Measurements from ENCODE around the gene MIEF2.

MIEF2 gene

GRCh38 chr17:18262111-18262510 is 1.6 kb downstream of the MIEF2 start:
- Histone ChIP-seq H2AK5ac (ENCODE audit: low read depth, low read length) (peak overlapping the region; percentile 88), H3K27me3 (ENCODE audit: control insufficient read depth in 3 of 3, insufficient read depth in 3 of 3, low read depth in 1 of 3, low read length in 3 of 3) (peaks cover 0 to 2% (median 0%) of the 10 kb centered on the region in 3 experiments), H2BK5ac (ENCODE audit: low read length) (no peak overlapping the region), H3K9me3 (replicated peaks in 1 of 2; ENCODE audit: control insufficient read depth in 2 of 2, insufficient read depth in 1 of 2, low read depth in 1 of 2, low read length in 2 of 2) (no peaks in the 10 kb centered on the region), H3K4me1 (ENCODE audit: control insufficient read depth in 2 of 2, insufficient read depth in 1 of 2, low read depth in 1 of 2, low read length in 2 of 2) (peaks cover 12 to 18% of the 10 kb centered on the region in 2 donors), H3K9ac (ENCODE audit: low read depth, low read length, poor library complexity) (no peak overlapping the region), H3K79me1 (ENCODE audit: low read depth, low read length) (peaks cover 7% of the 10 kb centered on the region), H3K4me3 (ENCODE audit: low read length in 2 of 2) (no peak overlapping the region), H2BK120ac (ENCODE audit: low read depth, low read length) (no peak overlapping the region), H3K4me2 (ENCODE audit: insufficient read depth, low read length, poor library complexity, severe bottlenecking) (no peak overlapping the region), H2BK12ac (ENCODE audit: low read length) (peak overlapping the region; percentile 10), H3K14ac (ENCODE audit: low read length) (no peak overlapping the region), H3K4ac (ENCODE audit: low read length) (no peak overlapping the region), H3K18ac (ENCODE audit: low read length) (no peak overlapping the region), H3K23ac (ENCODE audit: low read depth, low read length, poor library complexity) (no peak overlapping the region), H3K36me3 (replicated peaks in 1 of 2; ENCODE audit: control insufficient read depth in 2 of 2, insufficient read depth in 2 of 2, low read length in 2 of 2) (peaks cover 18 to 28% of the 10 kb centered on the region in 2 donors), H2AFZ (ENCODE audit: low read length) (no peak overlapping the region), H4K91ac (ENCODE audit: low read depth, low read length, poor library complexity) (no peak overlapping the region), H3K27ac (replicated peaks; ENCODE audit: low read length) (no peak overlapping the region), H4K8ac (ENCODE audit: low read depth, low read length) (no peak overlapping the region), H2BK15ac (ENCODE audit: low read length) (no peak overlapping the region)
- whole genome bisulfite sequencing, 2 donors (ENCODE audit: extremely low coverage in 2 of 2, insufficient read length in 2 of 2, insufficient replicate concordance in 1 of 2): no CpG with 5 or more reads among the region's 2 CpGs
- no peak for DNase-seq (ENCODE audit: low spot score)

- no peak overlapping the region for H2BK5ac ChIP-seq (ENCODE audit: low read length)
- no CpG with 5 or more reads among the region's 12 CpGs for WGBS, 2 donors (ENCODE audit: extremely low coverage in 2 of 2, insufficient read length in 2 of 2, insufficient replicate concordance in 1 of 2)
- peaks cover 18 to 28% of the 10 kb centered on the region in 2 donors for H3K36me3 ChIP-seq (replicated peaks in 1 of 2; ENCODE audit: control insufficient read depth in 2 of 2, insufficient read depth in 2 of 2, low read length in 2 of 2)
- H3K27ac ChIP-seq (replicated peaks; ENCODE audit: low read length): no peak overlapping the region
- H2BK12ac ChIP-seq (ENCODE audit: low read length): no peak overlapping the region
- H3K23ac ChIP-seq (ENCODE audit: low read depth, low read length, poor library complexity): peak overlapping the region; percentile 87
- H4K91ac ChIP-seq (ENCODE audit: low read depth, low read length, poor library complexity): no peak overlapping the region
- H3K9me3 ChIP-seq (replicated peaks in 1 of 2; ENCODE audit: control insufficient read depth in 2 of 2, insufficient read depth in 1 of 2, low read depth in 1 of 2, low read length in 2 of 2): no peaks in the 10 kb centered on the region
- peaks cover 4% of the 10 kb centered on the region for H3K79me1 ChIP-seq (ENCODE audit: low read depth, low read length)
- no peak overlapping the region for H3K4ac ChIP-seq (ENCODE audit: low read length)
- H2BK120ac ChIP-seq (ENCODE audit: low read depth, low read length): no peak overlapping the region
- no peak overlapping the region for H3K4me2 ChIP-seq (ENCODE audit: insufficient read depth, low read length, poor library complexity, severe bottlenecking)
- no peak overlapping the region for H4K8ac ChIP-seq (ENCODE audit: low read depth, low read length)
- no peak overlapping the region for H2AFZ ChIP-seq (ENCODE audit: low read length)
- H3K9ac ChIP-seq (ENCODE audit: low read depth, low read length, poor library complexity): peak overlapping the region; percentile 63
- peaks cover 0 to 2% (median 0%) of the 10 kb centered on the region in 3 experiments for H3K27me3 ChIP-seq (ENCODE audit: control insufficient read depth in 3 of 3, insufficient read depth in 3 of 3, low read depth in 1 of 3, low read length in 3 of 3)
- H2AK5ac ChIP-seq (ENCODE audit: low read depth, low read length): no peak overlapping the region
- peaks cover 9 to 18% of the 10 kb centered on the region in 2 donors for H3K4me1 ChIP-seq (ENCODE audit: control insufficient read depth in 2 of 2, insufficient read depth in 1 of 2, low read depth in 1 of 2, low read length in 2 of 2)
- H3K14ac ChIP-seq (ENCODE audit: low read length): no peak overlapping the region
- no peak overlapping the region for H3K4me3 ChIP-seq (ENCODE audit: low read length in 2 of 2)
- H3K18ac ChIP-seq (ENCODE audit: low read length): no peak overlapping the region
- no peak for DNase-seq (ENCODE audit: low spot score)
- H2BK15ac ChIP-seq (ENCODE audit: low read length): peak overlapping the region; percentile 24
These were observed 2.2 kb downstream of the MIEF2 start for GRCh38 chr17:18262641-18263040.

- Histone ChIP-seq H2BK5ac (ENCODE audit: low read length) (peak overlapping the region; percentile 40), H3K4me3 (ENCODE audit: low read length in 2 of 2) (no peak overlapping the region), H3K4me1 (ENCODE audit: control insufficient read depth in 2 of 2, insufficient read depth in 1 of 2, low read depth in 1 of 2, low read length in 2 of 2) (peaks cover 18 to 20% of the 10 kb centered on the region in 2 donors), H2BK15ac (ENCODE audit: low read length) (no peak overlapping the region), H4K8ac (ENCODE audit: low read depth, low read length) (peak overlapping the region; percentile 24), H3K9ac (ENCODE audit: low read depth, low read length, poor library complexity) (no peak overlapping the region), H2AFZ (ENCODE audit: low read length) (no peak overlapping the region), H3K23ac (ENCODE audit: low read depth, low read length, poor library complexity) (no peak overlapping the region), H3K79me1 (ENCODE audit: low read depth, low read length) (no peaks in the 10 kb centered on the region), H2BK12ac (ENCODE audit: low read length) (no peak overlapping the region), H3K4me2 (ENCODE audit: insufficient read depth, low read length, poor library complexity, severe bottlenecking) (no peak overlapping the region), H3K9me3 (replicated peaks in 1 of 2; ENCODE audit: control insufficient read depth in 2 of 2, insufficient read depth in 1 of 2, low read depth in 1 of 2, low read length in 2 of 2) (no peaks in the 10 kb centered on the region), H4K91ac (ENCODE audit: low read depth, low read length, poor library complexity) (no peak overlapping the region), H3K27ac (replicated peaks; ENCODE audit: low read length) (no peak overlapping the region), H2BK120ac (ENCODE audit: low read depth, low read length) (no peak overlapping the region), H3K27me3 (ENCODE audit: control insufficient read depth in 3 of 3, insufficient read depth in 3 of 3, low read depth in 1 of 3, low read length in 3 of 3) (peaks cover 0 to 2% (median 0%) of the 10 kb centered on the region in 3 experiments), H2AK5ac (ENCODE audit: low read depth, low read length) (no peak overlapping the region), H3K14ac (ENCODE audit: low read length) (peak overlapping the region; percentile 39), H3K36me3 (replicated peaks in 1 of 2; ENCODE audit: control insufficient read depth in 2 of 2, insufficient read depth in 2 of 2, low read length in 2 of 2) (peaks cover 18 to 28% of the 10 kb centered on the region in 2 donors), H3K4ac (ENCODE audit: low read length) (no peak overlapping the region), H3K18ac (ENCODE audit: low read length) (peak overlapping the region; percentile 16)
- no peak for DNase-seq (ENCODE audit: low spot score)
- no CpG with 5 or more reads among the region's 50 CpGs for WGBS, 2 donors (ENCODE audit: extremely low coverage in 2 of 2, insufficient read length in 2 of 2, insufficient replicate concordance in 1 of 2)
These were observed 3.6 kb downstream of the MIEF2 start for GRCh38 chr17:18263885-18264682.

- Histone ChIP-seq H3K4me3 (ENCODE audit: low read length in 2 of 2) (peak overlapping the region in 1 of 2 donors; percentile 30), H3K23ac (ENCODE audit: low read depth, low read length, poor library complexity) (no peak overlapping the region), H3K4me2 (ENCODE audit: insufficient read depth, low read length, poor library complexity, severe bottlenecking) (no peak overlapping the region), H2BK120ac (ENCODE audit: low read depth, low read length) (no peak overlapping the region), H3K9me3 (replicated peaks in 1 of 2; ENCODE audit: control insufficient read depth in 2 of 2, insufficient read depth in 1 of 2, low read depth in 1 of 2, low read length in 2 of 2) (no peaks in the 10 kb centered on the region), H2BK5ac (ENCODE audit: low read length) (no peak overlapping the region), H2AFZ (ENCODE audit: low read length) (no peak overlapping the region), H4K8ac (ENCODE audit: low read depth, low read length) (no peak overlapping the region), H3K79me1 (ENCODE audit: low read depth, low read length) (no peaks in the 10 kb centered on the region), H3K27ac (replicated peaks; ENCODE audit: low read length) (no peak overlapping the region), H2BK12ac (ENCODE audit: low read length) (no peak overlapping the region), H2BK15ac (ENCODE audit: low read length) (no peak overlapping the region), H3K4ac (ENCODE audit: low read length) (no peak overlapping the region), H3K27me3 (ENCODE audit: control insufficient read depth in 3 of 3, insufficient read depth in 3 of 3, low read depth in 1 of 3, low read length in 3 of 3) (peaks cover 0 to 2% (median 0%) of the 10 kb centered on the region in 3 experiments), H3K4me1 (ENCODE audit: control insufficient read depth in 2 of 2, insufficient read depth in 1 of 2, low read depth in 1 of 2, low read length in 2 of 2) (peaks cover 7 to 11% of the 10 kb centered on the region in 2 donors), H3K9ac (ENCODE audit: low read depth, low read length, poor library complexity) (no peak overlapping the region), H3K14ac (ENCODE audit: low read length) (no peak overlapping the region), H3K18ac (ENCODE audit: low read length) (no peak overlapping the region), H2AK5ac (ENCODE audit: low read depth, low read length) (no peak overlapping the region), H3K36me3 (replicated peaks in 1 of 2; ENCODE audit: control insufficient read depth in 2 of 2, insufficient read depth in 2 of 2, low read length in 2 of 2) (peaks cover 20 to 54% of the 10 kb centered on the region in 2 donors), H4K91ac (ENCODE audit: low read depth, low read length, poor library complexity) (no peak overlapping the region)
- no peak for DNase-seq (ENCODE audit: low spot score)
- no CpG with 5 or more reads among the region's 10 CpGs for WGBS, 2 donors (ENCODE audit: extremely low coverage in 2 of 2, insufficient read length in 2 of 2, insufficient replicate concordance in 1 of 2)
These were observed 6.9 kb downstream of the MIEF2 start for GRCh38 chr17:18267366-18267765.

Data from neuronal stem cell (in vitro differentiated cells).